Peyer's patch (tissue), 4 donors: ENCODE results near the gene MMD.

Experiments used
- CTCF ChIP-seq, 6 experiments: fragments of 450-650 bp in 4 of 6; fragments of 200-600 bp in 2 of 6; sonication (generic) in 1 of 6; IDR thresholded peaks; one replicate each; pipeline ENCODE4 v1.5.1; 2017 to 2019; ENCODE audit warnings: antibody characterized with exemption in 6 of 6, mild to moderate bottlenecking in 3 of 6, moderate library complexity in 1 of 6
- POLR2A ChIP-seq, 2 donors: fragments of 450-650 bp; IDR thresholded peaks; one replicate each; pipeline ENCODE4 v1.5.1; 2017; ENCODE audit warnings: antibody characterized with exemption in 2 of 2, mild to moderate bottlenecking in 2 of 2, moderate library complexity in 2 of 2

- TF ChIP-seq CTCF (IDR thresholded peaks at IDR 0.05) (no peak), POLR2A (IDR thresholded peaks at IDR 0.05) (no peak)
These were observed 45.0 kb upstream of the MMD start for GRCh38 chr17:55466671-55467070.
